Upper lobe of left lung (tissue), 4 donors: ENCODE measurements around the gene MOAP1.

ENCODE experiments used
- EP300 ChIP-seq, 4 donors: sonication (generic); formaldehyde crosslinking; IDR thresholded peaks; one replicate each; pipeline ENCODE4 v1.5.1; 2017; ENCODE audit warnings: antibody characterized with exemption in 4 of 4, control low read depth in 2 of 4
- TF ChIP-seq, protein P1 (sequence below), 6 experiments: fragments of 450-650 bp in 4 of 6; fragments of 200-600 bp in 2 of 6; sonication (generic) in 2 of 6; IDR thresholded peaks; one replicate each; pipeline ENCODE4 v1.5.1; 2016 to 2019; ENCODE audit warnings: antibody characterized with exemption in 6 of 6

- no peak for TF ChIP-seq EP300 (IDR thresholded peaks at IDR 0.05)
- TF ChIP-seq, protein P1, sequence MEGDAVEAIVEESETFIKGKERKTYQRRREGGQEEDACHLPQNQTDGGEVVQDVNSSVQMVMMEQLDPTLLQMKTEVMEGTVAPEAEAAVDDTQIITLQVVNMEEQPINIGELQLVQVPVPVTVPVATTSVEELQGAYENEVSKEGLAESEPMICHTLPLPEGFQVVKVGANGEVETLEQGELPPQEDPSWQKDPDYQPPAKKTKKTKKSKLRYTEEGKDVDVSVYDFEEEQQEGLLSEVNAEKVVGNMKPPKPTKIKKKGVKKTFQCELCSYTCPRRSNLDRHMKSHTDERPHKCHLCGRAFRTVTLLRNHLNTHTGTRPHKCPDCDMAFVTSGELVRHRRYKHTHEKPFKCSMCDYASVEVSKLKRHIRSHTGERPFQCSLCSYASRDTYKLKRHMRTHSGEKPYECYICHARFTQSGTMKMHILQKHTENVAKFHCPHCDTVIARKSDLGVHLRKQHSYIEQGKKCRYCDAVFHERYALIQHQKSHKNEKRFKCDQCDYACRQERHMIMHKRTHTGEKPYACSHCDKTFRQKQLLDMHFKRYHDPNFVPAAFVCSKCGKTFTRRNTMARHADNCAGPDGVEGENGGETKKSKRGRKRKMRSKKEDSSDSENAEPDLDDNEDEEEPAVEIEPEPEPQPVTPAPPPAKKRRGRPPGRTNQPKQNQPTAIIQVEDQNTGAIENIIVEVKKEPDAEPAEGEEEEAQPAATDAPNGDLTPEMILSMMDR (IDR thresholded peaks at IDR 0.05) = no peak
These were observed 49.3 kb downstream of the MOAP1 start for GRCh38 chr14:93135399-93135798.
